HEK293 (cell line): ENCODE measurements around the gene EIF4EBP2.
A peak's percentile ranks its signal among the peaks of the same experiment; 100 is the strongest.

Source experiments
- FEZF1 ChIP-seq: fragments of 450-650 bp; formaldehyde crosslinking; IDR thresholded peaks from 2 replicates; pipeline ENCODE4 v1.5.1; 2016; ENCODE audit warnings: missing biosample characterization, missing genetic modification characterization
- IKZF3 ChIP-seq: fragments of 450-650 bp; IDR thresholded peaks from 2 replicates; pipeline ENCODE4 v1.5.0; 2018; ENCODE audit warnings: missing biosample characterization, mild to moderate bottlenecking, missing genetic modification characterization, moderate library complexity
- KLF1 ChIP-seq: fragments of 450-650 bp; formaldehyde crosslinking; IDR thresholded peaks from 2 replicates; pipeline ENCODE4 v1.5.1; 2016; ENCODE audit warnings: missing biosample characterization, missing genetic modification characterization
- OSR2 ChIP-seq: fragments of 450-650 bp; formaldehyde crosslinking; IDR thresholded peaks from 2 replicates; pipeline ENCODE4 v1.5.1; 2016; ENCODE audit warnings: missing biosample characterization, missing genetic modification characterization
- OVOL3 ChIP-seq: fragments of 450-650 bp; formaldehyde crosslinking; IDR thresholded peaks from 2 replicates; pipeline ENCODE4 v1.5.1; 2016; ENCODE audit warnings: missing biosample characterization, missing genetic modification characterization
- PRDM10 ChIP-seq: fragments of 450-650 bp; formaldehyde crosslinking; IDR thresholded peaks from 2 replicates; pipeline ENCODE4 v1.5.1; 2016; ENCODE audit warnings: missing biosample characterization, missing genetic modification characterization
- PRDM4 ChIP-seq: fragments of 450-650 bp; formaldehyde crosslinking; IDR thresholded peaks from 2 replicates; pipeline ENCODE4 v1.5.1; 2017; ENCODE audit warnings: missing biosample characterization, missing genetic modification characterization
- PRDM6 ChIP-seq: fragments of 450-650 bp; formaldehyde crosslinking; IDR thresholded peaks from 2 replicates; pipeline ENCODE4 v1.5.1; 2017; ENCODE audit warnings: missing biosample characterization, missing genetic modification characterization
- TRIM28 ChIP-seq: IDR thresholded peaks from 2 replicates; pipeline ENCODE4 v1.6.1; 2011; ENCODE audit warnings: low read length, control low read depth, borderline replicate concordance
- ZBTB20 ChIP-seq: fragments of 450-650 bp; formaldehyde crosslinking; IDR thresholded peaks from 2 replicates; pipeline ENCODE4 v1.5.1; 2016; ENCODE audit warnings: missing biosample characterization, missing genetic modification characterization
- ZBTB48 ChIP-seq: fragments of 450-650 bp; formaldehyde crosslinking; IDR thresholded peaks from 2 replicates; pipeline ENCODE4 v1.5.1; 2016; ENCODE audit warnings: missing biosample characterization, missing genetic modification characterization
- ZNF121 ChIP-seq: fragments of 450-650 bp; formaldehyde crosslinking; IDR thresholded peaks from 2 replicates; pipeline ENCODE4 v1.5.1; 2016; ENCODE audit warnings: missing biosample characterization, missing genetic modification characterization
- ZNF132 ChIP-seq: fragments of 450-650 bp; formaldehyde crosslinking; IDR thresholded peaks from 2 replicates; pipeline ENCODE4 v1.5.1; 2017; ENCODE audit warnings: missing biosample characterization, missing genetic modification characterization, borderline replicate concordance
- ZNF133 ChIP-seq: fragments of 450-650 bp; formaldehyde crosslinking; IDR thresholded peaks from 2 replicates; pipeline ENCODE4 v1.5.1; 2016; ENCODE audit warnings: missing biosample characterization, missing genetic modification characterization
- ZNF138 ChIP-seq: fragments of 450-650 bp; formaldehyde crosslinking; IDR thresholded peaks from 2 replicates; pipeline ENCODE4 v1.5.1; 2016; ENCODE audit warnings: missing biosample characterization, missing genetic modification characterization, borderline replicate concordance
- ZNF16 ChIP-seq: fragments of 450-650 bp; formaldehyde crosslinking; IDR thresholded peaks from 2 replicates; pipeline ENCODE4 v1.5.1; 2016; ENCODE audit warnings: low read depth, missing biosample characterization, missing genetic modification characterization
- ZNF174 ChIP-seq: fragments of 450-650 bp; formaldehyde crosslinking; IDR thresholded peaks from 2 replicates; pipeline ENCODE4 v1.5.0; 2017; ENCODE audit warnings: missing biosample characterization, mild to moderate bottlenecking, missing genetic modification characterization
- ZNF266 ChIP-seq: fragments of 450-650 bp; formaldehyde crosslinking; IDR thresholded peaks from 2 replicates; pipeline ENCODE4 v1.5.1; 2016; ENCODE audit warnings: missing biosample characterization, missing genetic modification characterization, low read depth
- ZNF488 ChIP-seq: fragments of 450-650 bp; formaldehyde crosslinking; IDR thresholded peaks from 2 replicates; pipeline ENCODE4 v1.5.1; 2016; ENCODE audit warnings: missing biosample characterization, missing genetic modification characterization
- ZNF513 ChIP-seq: fragments of 450-650 bp; IDR thresholded peaks from 2 replicates; pipeline ENCODE4 v1.5.1; 2018; ENCODE audit warnings: missing biosample characterization, missing genetic modification characterization
- ZNF530 ChIP-seq: fragments of 450-650 bp; formaldehyde crosslinking; IDR thresholded peaks from 2 replicates; pipeline ENCODE4 v1.5.1; 2016; ENCODE audit warnings: low read depth, missing biosample characterization, missing genetic modification characterization
- ZNF639 ChIP-seq: fragments of 450-650 bp; formaldehyde crosslinking; IDR thresholded peaks from 2 replicates; pipeline ENCODE4 v1.5.1; 2016; ENCODE audit warnings: missing biosample characterization, missing genetic modification characterization
- ZNF660 ChIP-seq: fragments of 450-650 bp; IDR thresholded peaks from 2 replicates; pipeline ENCODE4 v1.5.1; 2018; ENCODE audit warnings: missing biosample characterization, mild to moderate bottlenecking, missing genetic modification characterization
- ZNF664 ChIP-seq: fragments of 450-650 bp; formaldehyde crosslinking; IDR thresholded peaks from 2 replicates; pipeline ENCODE4 v1.5.1; 2016; ENCODE audit warnings: missing biosample characterization, missing genetic modification characterization
- ZSCAN16 ChIP-seq: fragments of 450-650 bp; formaldehyde crosslinking; IDR thresholded peaks from 2 replicates; pipeline ENCODE4 v1.5.1; 2016; ENCODE audit warnings: missing biosample characterization, missing genetic modification characterization
- ZSCAN5A ChIP-seq: fragments of 450-650 bp; formaldehyde crosslinking; IDR thresholded peaks from 2 replicates; pipeline ENCODE4 v1.5.1; 2016; ENCODE audit warnings: missing biosample characterization, missing genetic modification characterization
- ZXDB ChIP-seq: fragments of 450-650 bp; formaldehyde crosslinking; IDR thresholded peaks from 2 replicates; pipeline ENCODE4 v1.5.1; 2016; ENCODE audit warnings: missing biosample characterization, missing genetic modification characterization

EIF4EBP2 gene

GRCh38 chr10:70363971-70364771 lies 39.8 kb upstream of the EIF4EBP2 start (continued):
- no peak for TF ChIP-seq ZNF174 (tag by site-specific recombination)
- TF ChIP-seq ZSCAN16 = no peak
- no peak for TF ChIP-seq ZNF133 (tag by site-specific recombination)
- no peak for TF ChIP-seq ZSCAN5A (tag by site-specific recombination)
- no peak for TF ChIP-seq ZNF488 (tag by site-specific recombination)
- TF ChIP-seq ZXDB = no peak
- no peak for TF ChIP-seq ZNF132 (tag by site-specific recombination)
- TF ChIP-seq ZNF639 (tag by site-specific recombination) = no peak; the same call in 1 of the 2 replicates
- TF ChIP-seq OSR2 (tag by site-specific recombination) = no peak
- TF ChIP-seq ZBTB48 (tag by site-specific recombination) = peak; percentile 93
- no peak for TF ChIP-seq ZNF16 (tag by site-specific recombination)
- TF ChIP-seq ZBTB20 = no peak
- peak; percentile 61 for TF ChIP-seq KLF1
- TF ChIP-seq FEZF1 (tag by site-specific recombination) = no peak
- peak; percentile 32; the same call in 1 of the 2 replicates for TF ChIP-seq PRDM10 (tag by site-specific recombination)
- no peak for TF ChIP-seq IKZF3 (tag by site-specific recombination)
- TF ChIP-seq ZNF664 = no peak
- no peak for TF ChIP-seq ZNF121
- TF ChIP-seq OVOL3 (tag by site-specific recombination) = no peak
- TF ChIP-seq ZNF513 (tag by site-specific recombination) = no peak
- TF ChIP-seq ZNF660 (tag by site-specific recombination) = peak; percentile 77
- TF ChIP-seq ZNF138 (tag by site-specific recombination) = no peak
- no peak for TF ChIP-seq PRDM4 (tag by site-specific recombination)
- no peak; the same call in 1 of the 2 replicates for TF ChIP-seq TRIM28
- TF ChIP-seq PRDM6 (tag by site-specific recombination) = no peak
- no peak for TF ChIP-seq ZNF530 (tag by site-specific recombination)
- no peak for TF ChIP-seq ZNF266
